HFF-Myc (cell line): Measurements from ENCODE around the gene CUL1.

Experiments used
- DNase-seq: peaks from one replicate; pipeline ENCODE4 v3.0.0-alpha.2; 2011; ENCODE audit warnings: low read depth; ENCODE audit errors: extremely low read depth
- H3K4me3 ChIP-seq: replicated peaks from 2 replicates; pipeline ENCODE4 v1.5.1; 2011; ENCODE audit warnings: low read depth, mild to moderate bottlenecking, control low read depth, low read length
- CTCF ChIP-seq: IDR thresholded peaks from 2 replicates; pipeline ENCODE4 v1.5.1; 2012; ENCODE audit warnings: mild to moderate bottlenecking, low read depth, low read length, control low read depth; ENCODE audit errors: missing control alignments

Gene CUL1

GRCh38 chr7:148698397-148699023 lies at the start of gene CUL1:
TSS of gene CUL1 (plus strand) at chr7:148698903. CDS start at chr7:148730123, 31,220 bp downstream.
- no peak for TF ChIP-seq CTCF
- peak within 1 kb of the TSS; percentile 78 for H3K4me3 ChIP-seq
- DNase-seq = no peak

GRCh38 chr7:148650232-148650858 lies 48.4 kb upstream of the CUL1 start:
- no peak for TF ChIP-seq CTCF
- no peak for DNase-seq
- no peak overlapping the region for H3K4me3 ChIP-seq

GRCh38 chr7:148652773-148653172 lies 45.9 kb upstream of the CUL1 start:
- no peak for DNase-seq
- no peak for TF ChIP-seq CTCF
- no peak overlapping the region for H3K4me3 ChIP-seq

GRCh38 chr7:148657929-148658328 lies 40.8 kb upstream of the CUL1 start:
- H3K4me3 ChIP-seq = no peak overlapping the region
- TF ChIP-seq CTCF = no peak
- no peak for DNase-seq

GRCh38 chr7:148661471-148661870 lies 37.2 kb upstream of the CUL1 start:
- DNase-seq = no peak
- H3K4me3 ChIP-seq = no peak overlapping the region
- TF ChIP-seq CTCF = no peak

- DNase-seq = no peak
- H3K4me3 ChIP-seq = no peak overlapping the region
- no peak for TF ChIP-seq CTCF
These were observed 36.1 kb upstream of the CUL1 start for GRCh38 chr7:148662646-148663045.
